ENCODE measurements around the gene UCKL1.

Gene UCKL1

DNA sequence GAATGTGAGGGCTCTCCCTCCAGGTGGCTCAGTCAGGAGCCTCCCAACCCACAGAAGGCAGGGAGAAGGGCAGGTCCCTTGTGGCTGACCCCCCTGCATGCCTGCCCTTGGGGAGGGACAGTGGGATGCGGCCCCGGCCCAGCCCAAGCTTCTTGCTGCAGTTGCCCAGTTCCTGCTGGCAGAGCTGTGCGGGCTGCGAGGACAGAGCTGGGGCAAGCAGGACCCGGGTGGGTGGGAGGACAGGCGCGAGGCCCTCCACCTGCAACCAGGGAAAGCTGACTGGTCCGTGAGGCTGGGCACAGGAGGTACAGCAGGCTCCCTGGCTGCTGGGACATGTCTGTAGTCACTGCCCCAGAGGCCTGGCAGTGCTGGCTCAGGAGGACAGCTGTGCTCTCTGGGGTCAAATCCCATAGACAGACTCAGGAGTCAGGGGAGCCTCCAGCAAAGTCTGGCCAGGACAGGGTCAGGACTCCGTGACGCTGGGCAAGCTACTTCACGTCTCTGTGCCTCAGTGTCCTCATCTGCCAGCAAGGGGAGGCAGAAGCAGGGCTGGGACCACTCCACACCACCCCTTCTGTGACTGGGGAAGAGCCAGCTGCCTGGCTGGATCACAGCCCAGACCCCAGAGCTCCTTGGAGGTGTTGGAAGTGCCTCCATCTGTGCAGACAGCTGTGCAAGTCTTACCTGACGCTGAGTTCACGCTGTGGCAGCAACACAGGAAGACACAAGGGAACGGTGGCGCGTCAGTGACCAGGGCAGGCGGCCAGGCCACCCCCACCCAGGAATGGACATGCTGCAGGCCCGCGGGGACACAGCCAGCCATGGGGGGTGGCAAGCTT lies 13.0 kb downstream of the UCKL1 start:
- TF ChIP-seq, protein P1, sequence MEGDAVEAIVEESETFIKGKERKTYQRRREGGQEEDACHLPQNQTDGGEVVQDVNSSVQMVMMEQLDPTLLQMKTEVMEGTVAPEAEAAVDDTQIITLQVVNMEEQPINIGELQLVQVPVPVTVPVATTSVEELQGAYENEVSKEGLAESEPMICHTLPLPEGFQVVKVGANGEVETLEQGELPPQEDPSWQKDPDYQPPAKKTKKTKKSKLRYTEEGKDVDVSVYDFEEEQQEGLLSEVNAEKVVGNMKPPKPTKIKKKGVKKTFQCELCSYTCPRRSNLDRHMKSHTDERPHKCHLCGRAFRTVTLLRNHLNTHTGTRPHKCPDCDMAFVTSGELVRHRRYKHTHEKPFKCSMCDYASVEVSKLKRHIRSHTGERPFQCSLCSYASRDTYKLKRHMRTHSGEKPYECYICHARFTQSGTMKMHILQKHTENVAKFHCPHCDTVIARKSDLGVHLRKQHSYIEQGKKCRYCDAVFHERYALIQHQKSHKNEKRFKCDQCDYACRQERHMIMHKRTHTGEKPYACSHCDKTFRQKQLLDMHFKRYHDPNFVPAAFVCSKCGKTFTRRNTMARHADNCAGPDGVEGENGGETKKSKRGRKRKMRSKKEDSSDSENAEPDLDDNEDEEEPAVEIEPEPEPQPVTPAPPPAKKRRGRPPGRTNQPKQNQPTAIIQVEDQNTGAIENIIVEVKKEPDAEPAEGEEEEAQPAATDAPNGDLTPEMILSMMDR (conservative IDR thresholded peaks at IDR 0.05; ENCODE audit: low read length): no peak
- TF ChIP-seq EZH2phosphoT487 (IDR thresholded peaks at IDR 0.05; ENCODE audit: borderline replicate concordance): no peak
- Histone ChIP-seq H3K4me3 (ENCODE audit: low read length, poor library complexity, severe bottlenecking) (no peak overlapping the region), H4K20me1 (ENCODE audit: insufficient read depth, low read length, poor library complexity, severe bottlenecking) (peaks cover 33% of the 10 kb centered on the region), H3K9me2 (replicated peaks; ENCODE audit: low read depth, low read length) (no peaks in the 10 kb centered on the region), H3K9ac (ENCODE audit: low read depth, low read length, poor library complexity, severe bottlenecking) (no peak overlapping the region), H3K36me3 (ENCODE audit: insufficient read depth, low read length) (peaks cover 59% of the 10 kb centered on the region; the same call in 1 of the 2 replicates), H3F3A (ENCODE audit: low read depth) (no peaks in the 10 kb centered on the region), H3K27me3 (ENCODE audit: insufficient read depth, low read length, poor library complexity, severe bottlenecking) (no peaks in the 10 kb centered on the region), H2AFZ (ENCODE audit: low read length) (no peak overlapping the region), H3K9me3 (ENCODE audit: insufficient read depth, low read depth, low read length) (no peaks in the 10 kb centered on the region), H3K4me1 (ENCODE audit: insufficient read depth, low read length, poor library complexity, severe bottlenecking) (no peaks in the 10 kb centered on the region), H3K79me2 (ENCODE audit: insufficient read depth, low read length) (peaks cover 20% of the 10 kb centered on the region; the same call in 1 of the 2 replicates), H3K4me2 (ENCODE audit: low read depth, low read length, poor library complexity, severe bottlenecking) (no peak overlapping the region)

DNA sequence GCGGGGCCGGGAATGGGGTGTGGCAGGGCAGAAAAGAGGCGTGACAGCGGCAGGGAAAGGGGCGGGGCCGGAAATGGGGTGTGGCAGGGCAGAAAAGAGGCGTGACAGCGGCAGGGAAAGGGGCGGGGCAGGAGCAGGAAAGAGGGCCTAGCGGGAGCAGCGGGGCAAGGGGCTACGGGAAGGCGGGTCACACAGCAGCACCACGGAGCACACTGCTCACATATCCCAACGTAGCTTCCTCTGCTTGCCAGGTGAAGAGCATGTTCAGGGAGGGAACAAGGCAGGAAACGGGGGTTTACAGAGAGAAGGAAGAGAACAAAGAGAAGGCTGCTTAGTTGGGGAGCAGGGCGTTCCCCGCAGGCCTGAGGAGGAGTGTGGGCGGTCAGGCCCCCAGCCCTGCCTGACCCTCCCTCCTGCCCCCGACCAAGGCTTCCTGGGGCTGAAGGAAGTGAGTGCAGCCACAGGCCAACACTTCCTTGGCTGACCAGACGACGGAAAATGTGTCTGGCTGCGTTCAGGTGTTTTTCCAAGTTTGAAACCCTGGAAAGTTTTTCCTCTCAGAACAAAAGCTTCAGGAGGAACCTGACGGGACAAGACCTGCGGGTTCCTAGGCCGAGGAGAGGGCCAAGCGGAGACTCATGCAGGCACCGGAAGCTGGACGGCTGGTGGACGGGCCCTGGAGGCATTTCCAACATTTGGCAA lies 13.8 kb downstream of the UCKL1 start:
- H3K4me3 ChIP-seq (ENCODE audit: low read length, poor library complexity, severe bottlenecking): no peak overlapping the region
- H3K36me3 ChIP-seq (ENCODE audit: insufficient read depth, low read length): peaks cover 59% of the 10 kb centered on the region; the same call in 1 of the 2 replicates

DNA sequence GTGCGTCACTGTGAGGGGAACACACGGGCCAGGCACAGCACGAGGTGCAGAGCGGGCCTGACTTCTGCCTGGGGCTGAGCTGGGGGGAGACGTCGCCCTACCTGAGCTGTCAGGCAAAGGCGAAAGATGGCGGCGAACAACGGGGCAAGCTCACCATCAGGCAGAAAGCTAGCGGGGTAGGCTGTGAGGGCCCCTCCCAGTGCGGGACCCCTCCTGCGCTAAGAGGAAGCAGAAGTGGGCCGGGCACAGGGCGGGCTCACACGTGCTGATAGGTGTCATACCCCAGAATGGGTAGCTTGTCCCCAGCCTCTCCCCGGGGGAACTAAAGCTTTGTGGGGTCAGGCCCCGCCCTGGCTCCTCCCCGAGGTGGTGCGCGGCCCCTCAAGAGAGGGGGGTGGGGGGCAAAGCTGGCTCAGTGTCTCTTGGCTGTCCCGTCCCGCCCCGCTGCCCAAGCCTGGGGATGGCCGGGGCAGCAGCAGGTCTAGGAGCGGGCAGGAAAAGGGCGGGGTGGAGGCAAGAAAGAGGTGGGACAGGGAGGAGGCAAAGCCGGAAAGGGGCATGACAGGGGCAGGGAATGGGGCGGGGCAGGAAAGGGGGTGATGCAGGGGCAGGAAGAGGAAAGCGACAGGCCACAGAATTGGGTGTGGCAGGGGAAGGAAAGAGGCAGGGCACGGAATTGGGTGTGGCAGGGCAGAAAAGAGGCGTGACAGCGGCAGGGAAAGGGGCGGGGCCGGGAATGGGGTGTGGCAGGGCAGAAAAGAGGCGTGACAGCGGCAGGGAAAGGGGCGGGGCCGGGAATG lies 14.7 kb downstream of the UCKL1 start:
- no peak overlapping the region for H3K4me3 ChIP-seq (ENCODE audit: low read length, poor library complexity, severe bottlenecking)
- H3F3A ChIP-seq (ENCODE audit: low read depth): no peaks in the 10 kb centered on the region; the same call in 1 of the 2 replicates
- H3K27me3 ChIP-seq (ENCODE audit: insufficient read depth, low read length, poor library complexity, severe bottlenecking): no peaks in the 10 kb centered on the region
- H2AFZ ChIP-seq (ENCODE audit: low read length): no peak overlapping the region
- peaks cover 3% of the 10 kb centered on the region; the same call in 1 of the 2 replicates for H3K79me2 ChIP-seq (ENCODE audit: insufficient read depth, low read length)
- H3K9ac ChIP-seq (ENCODE audit: low read depth, low read length, poor library complexity, severe bottlenecking): no peak overlapping the region
- no peaks in the 10 kb centered on the region for H3K9me3 ChIP-seq (ENCODE audit: insufficient read depth, low read depth, low read length)
- H3K4me1 ChIP-seq (ENCODE audit: insufficient read depth, low read length, poor library complexity, severe bottlenecking): no peaks in the 10 kb centered on the region
- TF ChIP-seq, protein P1 (conservative IDR thresholded peaks at IDR 0.05; ENCODE audit: low read length): no peak
- TF ChIP-seq EZH2phosphoT487 (IDR thresholded peaks at IDR 0.05; ENCODE audit: borderline replicate concordance): no peak
- no peaks in the 10 kb centered on the region for H3K9me2 ChIP-seq (replicated peaks; ENCODE audit: low read depth, low read length)
- H4K20me1 ChIP-seq (ENCODE audit: insufficient read depth, low read length, poor library complexity, severe bottlenecking): peaks cover 20% of the 10 kb centered on the region
- H3K36me3 ChIP-seq (ENCODE audit: insufficient read depth, low read length): peaks cover 61% of the 10 kb centered on the region; the same call in 1 of the 2 replicates
- no peak overlapping the region for H3K4me2 ChIP-seq (ENCODE audit: low read depth, low read length, poor library complexity, severe bottlenecking)

More for the DNA sequence above, 13.8 kb downstream of the UCKL1 start:
- Histone ChIP-seq H4K20me1 (ENCODE audit: insufficient read depth, low read length, poor library complexity, severe bottlenecking) (peaks cover 25% of the 10 kb centered on the region), H3K4me1 (ENCODE audit: insufficient read depth, low read length, poor library complexity, severe bottlenecking) (no peaks in the 10 kb centered on the region), H3K27me3 (ENCODE audit: insufficient read depth, low read length, poor library complexity, severe bottlenecking) (no peaks in the 10 kb centered on the region), H2AFZ (ENCODE audit: low read length) (no peak overlapping the region), H3K9me3 (ENCODE audit: insufficient read depth, low read depth, low read length) (no peaks in the 10 kb centered on the region), H3K79me2 (ENCODE audit: insufficient read depth, low read length) (peaks cover 12% of the 10 kb centered on the region; the same call in 1 of the 2 replicates), H3K4me2 (ENCODE audit: low read depth, low read length, poor library complexity, severe bottlenecking) (no peak overlapping the region), H3K9me2 (replicated peaks; ENCODE audit: low read depth, low read length) (no peaks in the 10 kb centered on the region), H3F3A (ENCODE audit: low read depth) (no peaks in the 10 kb centered on the region; the same call in 1 of the 2 replicates), H3K9ac (ENCODE audit: low read depth, low read length, poor library complexity, severe bottlenecking) (no peak overlapping the region)
- no peak for TF ChIP-seq EZH2phosphoT487 (IDR thresholded peaks at IDR 0.05; ENCODE audit: borderline replicate concordance)
- TF ChIP-seq, protein P1 (conservative IDR thresholded peaks at IDR 0.05; ENCODE audit: low read length): no peak
